ENCODE measurements around the gene SP140.
"Not testable (repeated sequence)": the region's sequence is repeated elsewhere in the genome, so short reads cannot be mapped to it uniquely, and the experiment has no call there.

SP140 gene

DNA sequence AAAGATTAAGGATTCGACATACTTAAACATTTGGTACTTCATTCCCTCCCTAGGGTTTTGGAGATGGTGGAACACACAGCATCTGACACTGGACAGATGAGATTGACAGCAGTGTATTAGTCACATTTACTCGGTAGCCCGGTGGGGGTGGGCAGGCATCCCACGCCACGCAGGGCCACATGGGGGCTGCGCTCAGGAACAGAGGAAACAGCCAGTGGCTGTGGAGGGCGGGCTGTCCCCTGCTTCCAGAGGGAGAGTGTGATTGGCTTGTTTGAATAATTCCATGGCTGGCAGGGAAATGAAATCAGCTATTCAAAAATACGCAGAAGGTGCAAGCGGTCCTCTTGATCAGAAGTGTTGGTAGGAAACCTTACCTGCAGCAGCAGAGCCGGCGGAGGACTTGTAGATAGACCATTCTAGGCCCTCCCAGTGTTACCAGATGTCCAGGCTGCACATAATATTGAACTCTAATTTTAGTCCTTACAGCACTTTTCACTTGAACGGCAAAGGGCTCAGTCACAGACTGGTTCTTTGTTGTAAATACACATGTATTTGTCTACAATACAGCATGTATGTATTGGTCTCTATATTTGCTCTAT, 83.0 kb downstream of the SP140 start:
- no peaks in the 10 kb centered on the region for H3K4me1 ChIP-seq (ENCODE audit: control insufficient read depth, insufficient read depth, low read length)
- no peak overlapping the region for H3K27ac ChIP-seq (ENCODE audit: extremely low read depth, low read depth, low read length)
- H3K9me3 ChIP-seq (ENCODE audit: control insufficient read depth, insufficient read depth, low read depth, low read length): no peaks in the 10 kb centered on the region
- H3K4me3 ChIP-seq (ENCODE audit: low read depth, low read length): no peak overlapping the region
- ChIA-PET CTCF (no interaction called here), POLR2A (no interaction called here)
- H3K36me3 ChIP-seq (ENCODE audit: control insufficient read depth in 2 of 2, insufficient read depth in 1 of 2, low read length in 2 of 2): no peaks in the 10 kb centered on the region
- TF ChIP-seq ZNF423 (tag by site-specific recombination; IDR thresholded peaks at IDR 0.05) (no peak), ZSCAN16 (tag by site-specific recombination; IDR thresholded peaks at IDR 0.05) (no peak), ZNF350 (tag by site-specific recombination; IDR thresholded peaks at IDR 0.05) (no peak), ZNF223 (tag by site-specific recombination; IDR thresholded peaks at IDR 0.05) (no peak), ZNF521 (tag by site-specific recombination; IDR thresholded peaks at IDR 0.05) (no peak), ZIC2 (tag by site-specific recombination; IDR thresholded peaks at IDR 0.05) (no peak), ZNF23 (tag by site-specific recombination; IDR thresholded peaks at IDR 0.05; ENCODE audit: borderline replicate concordance) (no peak), ZFP37 (tag by site-specific recombination; IDR thresholded peaks at IDR 0.05) (no peak), ZNF221 (tag by site-specific recombination; IDR thresholded peaks at IDR 0.05; ENCODE audit: borderline replicate concordance) (no peak), MYNN (tag by site-specific recombination; IDR thresholded peaks at IDR 0.05; ENCODE audit: borderline replicate concordance) (no peak), ZNF426 (tag by site-specific recombination; IDR thresholded peaks at IDR 0.05) (no peak), ZNF433 (tag by site-specific recombination; IDR thresholded peaks at IDR 0.05; ENCODE audit: low read depth) (no peak)
- TF ChIP-seq, protein P1, sequence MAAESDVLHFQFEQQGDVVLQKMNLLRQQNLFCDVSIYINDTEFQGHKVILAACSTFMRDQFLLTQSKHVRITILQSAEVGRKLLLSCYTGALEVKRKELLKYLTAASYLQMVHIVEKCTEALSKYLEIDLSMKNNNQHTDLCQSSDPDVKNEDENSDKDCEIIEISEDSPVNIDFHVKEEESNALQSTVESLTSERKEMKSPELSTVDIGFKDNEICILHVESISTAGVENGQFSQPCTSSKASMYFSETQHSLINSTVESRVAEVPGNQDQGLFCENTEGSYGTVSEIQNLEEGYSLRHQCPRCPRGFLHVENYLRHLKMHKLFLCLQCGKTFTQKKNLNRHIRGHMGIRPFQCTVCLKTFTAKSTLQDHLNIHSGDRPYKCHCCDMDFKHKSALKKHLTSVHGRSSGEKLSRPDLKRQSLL (tag by site-specific recombination; IDR thresholded peaks at IDR 0.05): no peak
- TF ChIP-seq, protein P2, sequence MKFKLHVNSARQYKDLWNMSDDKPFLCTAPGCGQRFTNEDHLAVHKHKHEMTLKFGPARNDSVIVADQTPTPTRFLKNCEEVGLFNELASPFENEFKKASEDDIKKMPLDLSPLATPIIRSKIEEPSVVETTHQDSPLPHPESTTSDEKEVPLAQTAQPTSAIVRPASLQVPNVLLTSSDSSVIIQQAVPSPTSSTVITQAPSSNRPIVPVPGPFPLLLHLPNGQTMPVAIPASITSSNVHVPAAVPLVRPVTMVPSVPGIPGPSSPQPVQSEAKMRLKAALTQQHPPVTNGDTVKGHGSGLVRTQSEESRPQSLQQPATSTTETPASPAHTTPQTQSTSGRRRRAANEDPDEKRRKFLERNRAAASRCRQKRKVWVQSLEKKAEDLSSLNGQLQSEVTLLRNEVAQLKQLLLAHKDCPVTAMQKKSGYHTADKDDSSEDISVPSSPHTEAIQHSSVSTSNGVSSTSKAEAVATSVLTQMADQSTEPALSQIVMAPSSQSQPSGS (tag by site-specific recombination; IDR thresholded peaks at IDR 0.05; ENCODE audit: low read depth): no peak
- TF ChIP-seq, protein P3, sequence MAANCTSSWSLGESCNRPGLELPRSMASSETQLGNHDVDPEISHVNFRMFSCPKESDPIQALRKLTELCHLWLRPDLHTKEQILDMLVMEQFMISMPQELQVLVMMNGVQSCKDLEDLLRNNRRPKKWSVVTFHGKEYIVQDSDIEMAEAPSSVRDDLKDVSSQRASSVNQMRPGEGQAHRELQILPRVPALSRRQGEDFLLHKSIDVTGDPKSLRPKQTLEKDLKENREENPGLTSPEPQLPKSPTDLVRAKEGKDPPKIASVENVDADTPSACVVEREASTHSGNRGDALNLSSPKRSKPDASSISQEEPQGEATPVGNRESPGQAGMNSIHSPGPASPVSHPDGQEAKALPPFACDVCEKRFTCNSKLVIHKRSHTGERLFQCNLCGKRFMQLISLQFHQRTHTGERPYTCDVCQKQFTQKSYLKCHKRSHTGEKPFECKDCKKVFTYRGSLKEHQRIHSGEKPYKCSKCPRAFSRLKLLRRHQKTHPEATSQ (tag by site-specific recombination; IDR thresholded peaks at IDR 0.05): no peak

DNA sequence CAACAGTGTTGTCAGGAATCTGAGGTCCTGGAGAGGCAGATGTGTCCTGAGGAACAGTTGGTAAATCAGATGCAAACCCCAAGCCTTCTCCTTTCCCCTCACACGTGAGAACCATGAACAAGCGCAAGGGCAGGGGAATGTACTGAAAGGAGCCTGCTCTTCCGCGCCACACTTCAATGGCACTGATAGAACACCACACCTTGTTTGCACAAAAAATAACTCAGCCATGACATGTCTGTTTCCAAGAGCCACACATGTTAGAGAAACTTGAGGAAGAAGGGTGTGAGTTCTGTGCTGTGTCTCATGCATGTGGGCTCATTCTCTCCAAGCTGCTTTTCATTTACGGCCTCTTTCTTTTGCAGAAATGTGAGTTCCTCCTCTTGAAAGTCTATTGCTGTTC, 85.3 kb downstream of the SP140 start:
- H3K9me3 ChIP-seq (ENCODE audit: control insufficient read depth, insufficient read depth, low read depth, low read length); H3K4me3 ChIP-seq (ENCODE audit: low read depth, low read length); POLR2A ChIA-PET; H3K4me1 ChIP-seq (ENCODE audit: control insufficient read depth, insufficient read depth, low read length); H3K36me3 ChIP-seq (ENCODE audit: control insufficient read depth in 2 of 2, insufficient read depth in 1 of 2, low read length in 2 of 2); H3K27ac ChIP-seq (ENCODE audit: extremely low read depth, low read depth, low read length); CTCF ChIA-PET: not testable (repeated sequence)

DNA sequence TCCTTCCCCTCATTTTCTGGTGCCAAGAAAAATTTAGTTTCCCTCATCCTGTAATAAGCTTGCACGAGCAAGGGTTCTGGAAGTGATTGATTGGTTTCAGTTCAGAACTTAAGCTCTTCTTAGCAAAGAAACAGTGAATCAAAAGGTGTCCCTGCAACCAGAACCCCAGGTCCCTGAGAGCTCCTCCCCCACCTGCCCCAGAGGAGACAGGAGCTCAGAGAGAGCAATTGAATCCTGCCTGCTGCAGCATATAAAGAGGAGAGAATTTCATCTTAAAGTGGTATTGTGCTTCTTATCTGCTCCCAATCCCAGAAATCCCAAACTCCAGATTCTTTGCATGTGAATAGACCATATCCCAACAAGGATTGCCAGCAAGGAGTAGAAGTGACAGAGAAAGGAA, 86.1 kb downstream of the SP140 start:
- H3K9me3 ChIP-seq (ENCODE audit: control insufficient read depth, insufficient read depth, low read depth, low read length); H3K4me1 ChIP-seq (ENCODE audit: control insufficient read depth, insufficient read depth, low read length); H3K27ac ChIP-seq (ENCODE audit: extremely low read depth, low read depth, low read length); POLR2A ChIA-PET; H3K36me3 ChIP-seq (ENCODE audit: control insufficient read depth in 2 of 2, insufficient read depth in 1 of 2, low read length in 2 of 2); H3K4me3 ChIP-seq (ENCODE audit: low read depth, low read length): not testable (repeated sequence)
- CTCF ChIA-PET: interaction anchor here (0.6 kb wide), 1 partner anchor 531 kb away, joined by 3 read pairs; no protein-coding TSS in a partner anchor

DNA sequence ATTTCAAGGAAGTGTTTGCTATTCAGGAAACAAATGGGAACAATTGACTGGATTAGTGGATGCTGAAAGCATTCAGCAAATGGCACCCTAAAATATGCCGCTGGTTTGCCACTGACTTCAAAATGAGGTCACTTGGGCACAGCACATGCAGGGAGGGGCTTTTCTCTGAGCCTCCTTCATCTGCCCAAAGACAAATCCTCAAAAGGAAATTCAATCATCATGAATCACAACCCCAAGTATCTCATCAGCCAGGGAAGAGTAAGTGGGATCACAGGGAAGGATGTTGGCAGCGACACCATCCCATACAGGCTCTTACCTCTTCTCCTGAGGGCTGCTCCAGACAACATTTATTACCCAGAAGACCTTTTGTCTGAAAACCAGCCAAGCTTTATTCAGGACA, 87.1 kb downstream of the SP140 start:
- Histone ChIP-seq H3K4me1 (ENCODE audit: control insufficient read depth, insufficient read depth, low read length) (no peaks in the 10 kb centered on the region), H3K4me3 (ENCODE audit: low read depth, low read length) (no peak overlapping the region), H3K36me3 (ENCODE audit: control insufficient read depth in 2 of 2, insufficient read depth in 1 of 2, low read length in 2 of 2) (no peaks in the 10 kb centered on the region), H3K9me3 (ENCODE audit: control insufficient read depth, insufficient read depth, low read depth, low read length) (no peaks in the 10 kb centered on the region), H3K27ac (ENCODE audit: extremely low read depth, low read depth, low read length) (no peak overlapping the region)
- CTCF ChIA-PET: no interaction called here
- POLR2A ChIA-PET: no interaction called here
- TF ChIP-seq OSR2 (tag by site-specific recombination; IDR thresholded peaks at IDR 0.05) (no peak), ZNF792 (tag by site-specific recombination; IDR thresholded peaks at IDR 0.05) (no peak), FEZF1 (tag by site-specific recombination; IDR thresholded peaks at IDR 0.05) (no peak), ZNF174 (tag by site-specific recombination; IDR thresholded peaks at IDR 0.05) (no peak), ZNF292 (tag by site-specific recombination; IDR thresholded peaks at IDR 0.05; ENCODE audit: borderline replicate concordance, low read depth) (no peak), ZNF146 (tag by site-specific recombination; IDR thresholded peaks at IDR 0.05) (no peak), ZNF610 (tag by site-specific recombination; IDR thresholded peaks at IDR 0.05; ENCODE audit: borderline replicate concordance) (no peak), ZNF175 (tag by site-specific recombination; IDR thresholded peaks at IDR 0.05) (no peak), ZNF221 (tag by site-specific recombination; IDR thresholded peaks at IDR 0.05; ENCODE audit: borderline replicate concordance) (no peak), BCL11A (tag by site-specific recombination; IDR thresholded peaks at IDR 0.05; ENCODE audit: low read depth) (no peak)
- TF ChIP-seq, protein P4, sequence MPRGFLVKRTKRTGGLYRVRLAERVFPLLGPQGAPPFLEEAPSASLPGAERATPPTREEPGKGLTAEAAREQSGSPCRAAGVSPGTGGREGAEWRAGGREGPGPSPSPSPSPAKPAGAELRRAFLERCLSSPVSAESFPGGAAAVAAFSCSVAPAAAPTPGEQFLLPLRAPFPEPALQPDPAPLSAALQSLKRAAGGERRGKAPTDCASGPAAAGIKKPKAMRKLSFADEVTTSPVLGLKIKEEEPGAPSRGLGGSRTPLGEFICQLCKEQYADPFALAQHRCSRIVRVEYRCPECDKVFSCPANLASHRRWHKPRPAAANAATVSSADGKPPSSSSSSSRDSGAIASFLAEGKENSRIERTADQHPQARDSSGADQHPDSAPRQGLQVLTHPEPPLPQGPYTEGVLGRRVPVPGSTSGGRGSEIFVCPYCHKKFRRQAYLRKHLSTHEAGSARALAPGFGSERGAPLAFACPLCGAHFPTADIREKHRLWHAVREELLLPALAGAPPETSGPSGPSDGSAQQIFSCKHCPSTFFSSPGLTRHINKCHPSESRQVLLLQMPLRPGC (tag by site-specific recombination; IDR thresholded peaks at IDR 0.05): no peak
